Measurements from ENCODE around the gene DNAJB5. TPM values are rescaled to one million over a fixed set of nuclear protein-coding genes. Genes with fewer than 3 reads are reported as not detected.

Gene DNAJB5
- total RNA-seq, 2 donors from 2014 or later = 19.8 to 40.1 TPM

DNA sequence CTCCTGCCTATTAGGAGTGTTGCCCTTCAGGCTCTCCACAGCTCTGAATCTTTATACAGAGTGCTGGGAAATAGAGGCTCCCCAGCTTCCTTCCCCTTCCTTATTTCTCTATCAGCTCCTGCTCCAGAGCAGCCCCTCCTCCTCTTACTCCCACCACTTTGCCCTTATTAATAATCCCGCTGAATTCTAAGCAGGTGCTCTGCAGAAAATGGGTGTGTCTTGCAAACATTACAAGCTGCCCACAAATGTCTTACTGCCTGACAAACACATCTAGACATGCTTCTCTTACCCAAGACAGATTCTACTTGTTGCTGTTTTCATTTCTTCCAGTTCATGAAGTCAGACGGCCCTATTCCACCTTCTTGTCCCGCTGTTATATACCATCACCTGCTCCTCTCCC is 25.1 kb upstream of the DNAJB5 start:
- H3K27me3 ChIP-seq (ENCODE audit: control insufficient read depth, insufficient read depth, low read length, poor library complexity, severe bottlenecking) = peaks cover 7% of the 10 kb centered on the region
- Mint-ChIP-seq H3K9me3 (no peaks in the 10 kb centered on the region), H3K4me3 (no peak overlapping the region), H3K27me3 (ENCODE audit: insufficient read depth) (peaks cover 25% of the 10 kb centered on the region), H3K4me1 (peaks cover 23% of the 10 kb centered on the region), H3K27ac (no peak overlapping the region), H3K36me3 (ENCODE audit: low read depth) (no peaks in the 10 kb centered on the region)
- no peak overlapping the region for H3K9ac ChIP-seq (ENCODE audit: extremely low read depth, low read length, poor library complexity, severe bottlenecking)
- TF ChIP-seq, protein P1, sequence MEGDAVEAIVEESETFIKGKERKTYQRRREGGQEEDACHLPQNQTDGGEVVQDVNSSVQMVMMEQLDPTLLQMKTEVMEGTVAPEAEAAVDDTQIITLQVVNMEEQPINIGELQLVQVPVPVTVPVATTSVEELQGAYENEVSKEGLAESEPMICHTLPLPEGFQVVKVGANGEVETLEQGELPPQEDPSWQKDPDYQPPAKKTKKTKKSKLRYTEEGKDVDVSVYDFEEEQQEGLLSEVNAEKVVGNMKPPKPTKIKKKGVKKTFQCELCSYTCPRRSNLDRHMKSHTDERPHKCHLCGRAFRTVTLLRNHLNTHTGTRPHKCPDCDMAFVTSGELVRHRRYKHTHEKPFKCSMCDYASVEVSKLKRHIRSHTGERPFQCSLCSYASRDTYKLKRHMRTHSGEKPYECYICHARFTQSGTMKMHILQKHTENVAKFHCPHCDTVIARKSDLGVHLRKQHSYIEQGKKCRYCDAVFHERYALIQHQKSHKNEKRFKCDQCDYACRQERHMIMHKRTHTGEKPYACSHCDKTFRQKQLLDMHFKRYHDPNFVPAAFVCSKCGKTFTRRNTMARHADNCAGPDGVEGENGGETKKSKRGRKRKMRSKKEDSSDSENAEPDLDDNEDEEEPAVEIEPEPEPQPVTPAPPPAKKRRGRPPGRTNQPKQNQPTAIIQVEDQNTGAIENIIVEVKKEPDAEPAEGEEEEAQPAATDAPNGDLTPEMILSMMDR (conservative IDR thresholded peaks at IDR 0.05) = no peak
- H3K4me1 ChIP-seq (ENCODE audit: control insufficient read depth, insufficient read depth, low read length) = peaks cover 11% of the 10 kb centered on the region
- no peaks in the 10 kb centered on the region for H3K36me3 ChIP-seq (ENCODE audit: control insufficient read depth, insufficient read depth, low read length)
- no peak overlapping the region for H3K27ac ChIP-seq (ENCODE audit: low read depth, low read length)
- 88 to 92% methylated on average over 3 of the region's 3 CpGs for WGBS, 2 experiments (ENCODE audit: insufficient coverage in 1 of 2, insufficient read length in 1 of 2)
- no peak for DNase-seq
- H3K4me3 ChIP-seq (ENCODE audit: low read length) = no peak overlapping the region
- no peaks in the 10 kb centered on the region for H3K9me3 ChIP-seq (ENCODE audit: control insufficient read depth, low read length)

DNA sequence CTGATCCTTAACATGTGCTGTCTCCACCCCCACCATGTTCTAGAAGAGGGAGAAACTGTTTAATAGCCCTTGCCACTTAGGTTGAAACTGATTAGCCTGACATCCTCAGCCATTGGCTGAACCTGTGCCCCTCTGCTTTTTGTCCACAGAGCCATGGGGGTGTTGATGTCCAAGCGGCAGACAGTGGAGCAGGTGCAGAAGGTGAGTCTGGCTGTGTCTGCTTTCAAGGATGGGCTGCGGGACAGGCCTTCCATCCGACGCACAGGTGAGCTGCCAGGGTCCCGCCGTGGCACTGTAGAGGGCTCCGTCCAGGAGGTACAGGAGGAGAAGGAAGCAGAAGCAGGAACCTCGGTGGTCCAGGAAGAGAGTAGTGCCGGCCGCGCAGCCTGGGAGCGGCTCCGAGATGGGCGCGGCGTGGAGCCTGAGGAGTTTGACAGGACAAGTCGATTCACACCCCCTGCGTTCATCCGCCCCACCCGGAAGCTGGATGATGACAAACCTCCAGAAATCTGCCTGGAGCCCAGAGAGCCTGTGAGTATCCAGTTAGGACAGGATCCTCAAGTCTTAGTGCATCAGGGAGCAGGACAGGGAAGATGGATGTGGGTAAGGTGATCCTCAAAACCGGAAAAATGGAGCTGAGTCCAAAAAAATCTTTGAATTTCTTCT is 18.3 kb upstream of the DNAJB5 start:
- Histone ChIP-seq H3K36me3 (ENCODE audit: control insufficient read depth, insufficient read depth, low read length) (no peaks in the 10 kb centered on the region), H3K9ac (ENCODE audit: extremely low read depth, low read length, poor library complexity, severe bottlenecking) (no peak overlapping the region), H3K4me1 (ENCODE audit: control insufficient read depth, insufficient read depth, low read length) (no peaks in the 10 kb centered on the region), H3K27me3 (ENCODE audit: control insufficient read depth, insufficient read depth, low read length, poor library complexity, severe bottlenecking) (no peaks in the 10 kb centered on the region), H3K4me3 (ENCODE audit: low read length) (no peak overlapping the region), H3K9me3 (ENCODE audit: control insufficient read depth, low read length) (no peaks in the 10 kb centered on the region), H3K27ac (ENCODE audit: low read depth, low read length) (no peak overlapping the region)
- TF ChIP-seq, protein P1 (conservative IDR thresholded peaks at IDR 0.05) = no peak
- Mint-ChIP-seq H3K36me3 (ENCODE audit: low read depth) (no peaks in the 10 kb centered on the region), H3K9me3 (no peaks in the 10 kb centered on the region), H3K27ac (no peak overlapping the region), H3K27me3 (ENCODE audit: insufficient read depth) (peaks cover 13% of the 10 kb centered on the region), H3K4me3 (no peak overlapping the region), H3K4me1 (no peaks in the 10 kb centered on the region)
- DNase-seq = no peak
- WGBS, 2 experiments (ENCODE audit: insufficient coverage in 1 of 2, insufficient read length in 1 of 2) = 93 to 97% methylated on average over 17 to 21 of the region's 21 CpGs

DNA sequence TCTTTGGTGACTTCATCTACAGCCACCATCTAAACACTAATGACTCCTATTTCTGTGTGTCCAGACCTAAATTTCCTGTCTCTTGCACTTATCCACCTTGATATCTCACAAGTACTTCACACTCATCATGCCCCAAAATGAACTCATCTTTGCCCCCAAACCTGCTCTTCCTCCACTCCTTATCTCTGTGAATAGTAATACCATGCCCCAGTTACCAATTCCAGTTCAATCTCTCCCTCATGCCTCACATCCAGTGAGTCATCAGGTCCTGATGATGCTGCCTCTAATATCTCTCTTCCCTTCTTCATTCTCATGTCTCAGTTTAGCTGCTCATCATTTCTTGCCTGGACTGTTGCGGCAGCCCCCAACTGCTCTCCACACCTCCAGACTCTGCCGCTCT is 14.9 kb upstream of the DNAJB5 start:
- Histone ChIP-seq H3K36me3 (ENCODE audit: control insufficient read depth, insufficient read depth, low read length) (no peaks in the 10 kb centered on the region), H3K27ac (ENCODE audit: low read depth, low read length) (no peak overlapping the region), H3K9me3 (ENCODE audit: control insufficient read depth, low read length) (no peaks in the 10 kb centered on the region), H3K27me3 (ENCODE audit: control insufficient read depth, insufficient read depth, low read length, poor library complexity, severe bottlenecking) (no peaks in the 10 kb centered on the region), H3K4me1 (ENCODE audit: control insufficient read depth, insufficient read depth, low read length) (no peaks in the 10 kb centered on the region), H3K4me3 (ENCODE audit: low read length) (no peak overlapping the region), H3K9ac (ENCODE audit: extremely low read depth, low read length, poor library complexity, severe bottlenecking) (no peak overlapping the region)
- peak; percentile 12 for DNase-seq
- Mint-ChIP-seq H3K4me3 (no peak overlapping the region), H3K9me3 (no peaks in the 10 kb centered on the region), H3K27ac (no peak overlapping the region), H3K36me3 (ENCODE audit: low read depth) (no peaks in the 10 kb centered on the region), H3K27me3 (ENCODE audit: insufficient read depth) (peaks cover 6% of the 10 kb centered on the region), H3K4me1 (no peaks in the 10 kb centered on the region)
- TF ChIP-seq, protein P1 (conservative IDR thresholded peaks at IDR 0.05) = no peak
- WGBS, 2 experiments (ENCODE audit: insufficient coverage in 1 of 2, insufficient read length in 1 of 2) = 96% methylated on average over 2 of the region's 2 CpGs; no CpG with 5 or more reads in 1 of the 2 experiments

All from endodermal cell (in vitro differentiated cells).